ENCODE data around the gene BNC2. TPM values are rescaled to one million over a fixed set of nuclear protein-coding genes. Genes with fewer than 3 reads are reported as not detected.

Gene BNC2
- total and polyA plus RNA-seq, 4 donors = 0.96 to 23.2 (median 9.7) TPM

GRCh38 chr9:16417161-16417560 is 453.3 kb downstream of the BNC2 start:
- H3K27me3 ChIP-seq (ENCODE audit: control insufficient read depth in 3 of 3, insufficient read depth in 3 of 3, low read length in 2 of 3) = no peaks in the 10 kb centered on the region
- no peak overlapping the region for H3K27ac ChIP-seq (ENCODE audit: low read depth in 1 of 2, low read length in 1 of 2)
- ATAC-seq (ENCODE audit: insufficient read depth, low FRiP score) = no peak
- peaks cover 0 to 69% (median 19%) of the 10 kb centered on the region in 5 donors for H3K4me1 ChIP-seq (ENCODE audit: control insufficient read depth in 5 of 5, insufficient read depth in 5 of 5, low read length in 5 of 5)
- H3K36me3 ChIP-seq (ENCODE audit: control insufficient read depth in 4 of 4, insufficient read depth in 4 of 4, low read length in 4 of 4) = no peaks in the 10 kb centered on the region
- peak overlapping the region in 1 of 2 donors; percentile 83 for H3K9ac ChIP-seq (ENCODE audit: insufficient read depth in 1 of 2, low read length in 2 of 2)
- H3K4me3 ChIP-seq = no peak overlapping the region
- H3K9me3 ChIP-seq (ENCODE audit: control insufficient read depth in 4 of 4, insufficient read depth in 3 of 4, low read length in 3 of 4) = no peaks in the 10 kb centered on the region
- DNase-seq = peak; percentile 60 to 91 (median 88)
- WGBS, 2 donors = 46 to 61% methylated on average over 3 of the region's 3 CpGs
- TF ChIP-seq CTCF (IDR thresholded peaks at IDR 0.05; ENCODE audit: control extremely low read depth, extremely low read depth) = no peak

- no peak for TF ChIP-seq CTCF (IDR thresholded peaks at IDR 0.05; ENCODE audit: control extremely low read depth, extremely low read depth)
- Histone ChIP-seq H3K27ac (ENCODE audit: low read depth in 1 of 2, low read length in 1 of 2) (no peak overlapping the region), H3K9ac (ENCODE audit: insufficient read depth in 1 of 2, low read length in 2 of 2) (no peak overlapping the region), H3K4me1 (ENCODE audit: control insufficient read depth in 5 of 5, insufficient read depth in 5 of 5, low read length in 5 of 5) (peaks cover 0 to 80% (median 23%) of the 10 kb centered on the region in 5 donors), H3K9me3 (ENCODE audit: control insufficient read depth in 4 of 4, insufficient read depth in 3 of 4, low read length in 3 of 4) (no peaks in the 10 kb centered on the region), H3K4me3 (no peak overlapping the region), H3K27me3 (ENCODE audit: control insufficient read depth in 3 of 3, insufficient read depth in 3 of 3, low read length in 2 of 3) (no peaks in the 10 kb centered on the region), H3K36me3 (ENCODE audit: control insufficient read depth in 4 of 4, insufficient read depth in 4 of 4, low read length in 4 of 4) (no peaks in the 10 kb centered on the region)
- no peak for ATAC-seq (ENCODE audit: insufficient read depth, low FRiP score)
- DNase-seq = no peak
- WGBS, 2 donors = 68 to 83% methylated on average over 3 of the region's 3 CpGs
Measured at GRCh38 chr9:16414451-16414850, 456.0 kb downstream of the BNC2 start.

- Histone ChIP-seq H3K9me3 (ENCODE audit: control insufficient read depth in 4 of 4, insufficient read depth in 3 of 4, low read length in 3 of 4) (no peaks in the 10 kb centered on the region), H3K4me1 (ENCODE audit: control insufficient read depth in 5 of 5, insufficient read depth in 5 of 5, low read length in 5 of 5) (peaks cover 0 to 74% (median 18%) of the 10 kb centered on the region in 5 donors), H3K36me3 (ENCODE audit: control insufficient read depth in 4 of 4, insufficient read depth in 4 of 4, low read length in 4 of 4) (no peaks in the 10 kb centered on the region), H3K4me3 (no peak overlapping the region), H3K9ac (ENCODE audit: insufficient read depth in 1 of 2, low read length in 2 of 2) (no peak overlapping the region), H3K27me3 (ENCODE audit: control insufficient read depth in 3 of 3, insufficient read depth in 3 of 3, low read length in 2 of 3) (no peaks in the 10 kb centered on the region), H3K27ac (ENCODE audit: low read depth in 1 of 2, low read length in 1 of 2) (peak overlapping the region in 1 of 2 donors; percentile 43)
- peak; percentile 55 to 95 (median 87) for DNase-seq
- peak; percentile 43 for ATAC-seq (ENCODE audit: insufficient read depth, low FRiP score)
- TF ChIP-seq CTCF (IDR thresholded peaks at IDR 0.05; ENCODE audit: control extremely low read depth, extremely low read depth) = no peak
- 52 to 58% methylated on average over 9 of the region's 9 CpGs for WGBS, 2 donors
Measured at GRCh38 chr9:16413509-16414016, 456.9 kb downstream of the BNC2 start.

- Histone ChIP-seq H3K9ac (ENCODE audit: insufficient read depth in 1 of 2, low read length in 2 of 2) (peak overlapping the region in 1 of 2 donors; percentile 43), H3K27ac (ENCODE audit: low read depth in 1 of 2, low read length in 1 of 2) (no peak overlapping the region), H3K4me3 (no peak overlapping the region), H3K36me3 (ENCODE audit: control insufficient read depth in 4 of 4, insufficient read depth in 4 of 4, low read length in 4 of 4) (no peaks in the 10 kb centered on the region), H3K9me3 (ENCODE audit: control insufficient read depth in 4 of 4, insufficient read depth in 3 of 4, low read length in 3 of 4) (no peaks in the 10 kb centered on the region), H3K27me3 (ENCODE audit: control insufficient read depth in 3 of 3, insufficient read depth in 3 of 3, low read length in 2 of 3) (no peaks in the 10 kb centered on the region), H3K4me1 (ENCODE audit: control insufficient read depth in 5 of 5, insufficient read depth in 5 of 5, low read length in 5 of 5) (peaks cover 0 to 74% (median 14%) of the 10 kb centered on the region in 5 donors)
- WGBS, 2 donors = 71 to 72% methylated on average over 4 of the region's 4 CpGs
- ATAC-seq (ENCODE audit: insufficient read depth, low FRiP score) (no peak), DNase-seq (peak in 2 of 3 donors; percentile 59 to 72)
- TF ChIP-seq CTCF (IDR thresholded peaks at IDR 0.05; ENCODE audit: control extremely low read depth, extremely low read depth) = no peak
Measured at GRCh38 chr9:16412740-16413139, 457.7 kb downstream of the BNC2 start.
